Suppressor macrophage (primary cell): ENCODE data around the gene CELF5.
"Not testable (repeated sequence)": the region's sequence is repeated elsewhere in the genome, so short reads cannot be mapped to it uniquely, and the experiment has no call there.

Experiments
- DNase-seq, 4 experiments: peaks; one replicate each; pipeline ENCODE4 v3.0.0-alpha.2; 2020 to 2022

The CELF5 gene

GRCh38 chr19:3190470-3190770 lies 34.0 kb upstream of the CELF5 start:
- DNase-seq, result no peak

GRCh38 chr19:3190921-3191805 lies 33.3 kb upstream of the CELF5 start:
- no peak for DNase-seq

- not testable (repeated sequence) for DNase-seq
These were observed 32.7 kb upstream of the CELF5 start for GRCh38 chr19:3191806-3192104.

- DNase-seq, result no peak
These were observed 32.2 kb upstream of the CELF5 start for GRCh38 chr19:3192228-3192635.

GRCh38 chr19:3192684-3193083 lies 31.8 kb upstream of the CELF5 start:
- no peak for DNase-seq

GRCh38 chr19:3193256-3194105 lies 31.0 kb upstream of the CELF5 start:
- DNase-seq, result peak in 2 of 4 experiments; percentile 19 to 27

GRCh38 chr19:3194106-3195087 lies 30.1 kb upstream of the CELF5 start:
- no peak for DNase-seq

- DNase-seq, result no peak
These were observed 28.2 kb upstream of the CELF5 start for GRCh38 chr19:3196064-3196932.

- DNase-seq, result no peak
These were observed 27.6 kb upstream of the CELF5 start for GRCh38 chr19:3196933-3197205.

GRCh38 chr19:3198901-3199700 lies 25.4 kb upstream of the CELF5 start:
- no peak for DNase-seq

- peak in 1 of 4 experiments; percentile 11 for DNase-seq
These were observed 23.3 kb upstream of the CELF5 start for GRCh38 chr19:3201072-3201700.

- no peak for DNase-seq
These were observed 22.6 kb upstream of the CELF5 start for GRCh38 chr19:3201911-3202310.

GRCh38 chr19:3202346-3202745 lies 22.1 kb upstream of the CELF5 start:
- DNase-seq, result no peak

GRCh38 chr19:3202895-3203294 lies 21.6 kb upstream of the CELF5 start:
- DNase-seq, result not testable (repeated sequence)

- no peak for DNase-seq
These were observed 20.4 kb upstream of the CELF5 start for GRCh38 chr19:3203805-3204645.

- no peak for DNase-seq
These were observed 19.7 kb upstream of the CELF5 start for GRCh38 chr19:3204646-3205275.

- no peak for DNase-seq
These were observed 18.1 kb upstream of the CELF5 start for GRCh38 chr19:3206216-3206953.

GRCh38 chr19:3207461-3208242 lies 16.8 kb upstream of the CELF5 start:
- no peak for DNase-seq
